ENCODE measurements around the gene CLPTM1. TPM values are rescaled to one million over a fixed set of nuclear protein-coding genes. Genes with fewer than 3 reads are reported as not detected.
A peak's percentile ranks its signal among the peaks of the same experiment; 100 is the strongest.

The CLPTM1 gene
- total and polyA plus RNA-seq, 9 of the 15 experiments (the other 6 are each of a cell fraction or from before 2014, with no cell fraction given) = 0.37 to 96.0 (median 27.5) TPM

DNA sequence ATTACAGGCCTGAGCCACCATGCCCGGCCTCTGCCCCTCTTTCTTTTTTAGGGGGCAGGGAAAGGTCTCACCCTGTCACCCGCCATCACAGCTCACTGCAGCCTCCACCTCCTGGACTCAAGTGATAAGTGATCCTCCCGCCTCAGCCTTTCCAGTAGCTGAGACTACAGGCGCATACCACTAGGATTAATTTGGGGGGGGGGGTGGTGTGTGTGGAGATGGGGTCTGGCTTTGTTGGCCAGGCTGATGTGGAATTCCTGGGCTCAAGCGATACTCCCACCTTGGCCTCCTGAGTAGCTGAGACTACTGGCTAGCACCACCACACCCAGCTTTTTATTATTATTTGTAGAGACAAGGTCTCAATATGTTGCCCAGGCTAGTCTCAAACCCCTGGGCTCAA is 45.4 kb upstream of the CLPTM1 start (continued):
- TF ChIP-seq ZNF518B (CRISPR knock-in tag; IDR thresholded peaks at IDR 0.05) = no peak
- peak; percentile 66 for TF ChIP-seq CBFA2T3 (IDR thresholded peaks at IDR 0.05)
- 0 out of 2 replicates have a peak, but pooled peaks have one; percentile 1 for TF ChIP-seq PHF8 (IDR thresholded peaks at IDR 0.05; ENCODE audit: borderline replicate concordance, low read length)
- TF ChIP-seq SMC3 (conservative IDR thresholded peaks at IDR 0.05; ENCODE audit: insufficient read depth, low read depth, low read length) = no peak
- 0 out of 2 replicates have a peak, but pooled peaks have one; percentile 36 for TF ChIP-seq ZBTB33 (CRISPR knock-in tag; IDR thresholded peaks at IDR 0.05)
- TF ChIP-seq KDM1A (IDR thresholded peaks at IDR 0.05) = peak; percentile 68 to 70; a peak in 2 of 4 replicates
- 0 out of 2 replicates have a peak, but pooled peaks have one; percentile 19 for TF ChIP-seq TCF3 (CRISPR knock-in tag; IDR thresholded peaks at IDR 0.05)
- TF ChIP-seq KDM5B (IDR thresholded peaks at IDR 0.05; ENCODE audit: insufficient replicate concordance, low read depth, low read length) = peak; percentile 34
- 0 out of 2 replicates have a peak, but pooled peaks have one; percentile 13 for TF ChIP-seq RB1 (IDR thresholded peaks at IDR 0.05; ENCODE audit: low read depth)
- TF ChIP-seq RFX5 (IDR thresholded peaks at IDR 0.05; ENCODE audit: low read depth, low read length) = no peak
- TF ChIP-seq, protein P1, sequence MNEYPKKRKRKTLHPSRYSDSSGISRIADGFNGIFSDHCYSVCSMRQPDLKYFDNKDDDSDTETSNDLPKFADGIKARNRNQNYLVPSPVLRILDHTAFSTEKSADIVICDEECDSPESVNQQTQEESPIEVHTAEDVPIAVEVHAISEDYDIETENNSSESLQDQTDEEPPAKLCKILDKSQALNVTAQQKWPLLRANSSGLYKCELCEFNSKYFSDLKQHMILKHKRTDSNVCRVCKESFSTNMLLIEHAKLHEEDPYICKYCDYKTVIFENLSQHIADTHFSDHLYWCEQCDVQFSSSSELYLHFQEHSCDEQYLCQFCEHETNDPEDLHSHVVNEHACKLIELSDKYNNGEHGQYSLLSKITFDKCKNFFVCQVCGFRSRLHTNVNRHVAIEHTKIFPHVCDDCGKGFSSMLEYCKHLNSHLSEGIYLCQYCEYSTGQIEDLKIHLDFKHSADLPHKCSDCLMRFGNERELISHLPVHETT (CRISPR knock-in tag; conservative IDR thresholded peaks at IDR 0.05 in 1 of 2, IDR thresholded peaks at IDR 0.05 in 1 of 2) = 0 out of 4 replicates have a peak, but pooled peaks of 1 of the 2 experiments have one; percentile 33
- peak; percentile 61 for TF ChIP-seq ARID1B (IDR thresholded peaks at IDR 0.05)
- no peak for TF ChIP-seq PREB (CRISPR knock-in tag; IDR thresholded peaks at IDR 0.05)
- TF ChIP-seq NONO (IDR thresholded peaks at IDR 0.05; ENCODE audit: low read depth in 2 of 2, low read length in 1 of 2) = peak in 1 of 2 experiments; percentile 64; a peak in 1 of 4 replicates
- TF ChIP-seq ATF7 (IDR thresholded peaks at IDR 0.05) = peak; percentile 94
- TF ChIP-seq TCF7L2 (IDR thresholded peaks at IDR 0.05; ENCODE audit: low read depth, low read length) = peak; percentile 56; the same call in 1 of the 2 replicates

All from K562 (cell line).